Endodermal cell (in vitro differentiated cells): ENCODE measurements around the gene TPTE2. TPM values are rescaled to one million over a fixed set of nuclear protein-coding genes. Genes with fewer than 3 reads are reported as not detected.

Experiments used
- DNase-seq: peaks from one replicate; pipeline ENCODE4 v3.0.0-alpha.2; 2017
- H3K27ac ChIP-seq: 2 replicates; pipeline ENCODE4 v1.5.1; 2013; ENCODE audit warnings: mild to moderate bottlenecking, low read depth, low read length, moderate library complexity
- H3K27me3 ChIP-seq: 2 replicates; pipeline ENCODE4 v1.6.1; 2013; ENCODE audit warnings: mild to moderate bottlenecking, low read length, moderate library complexity; ENCODE audit not compliant: insufficient read depth, control insufficient read depth, poor library complexity, severe bottlenecking
- H3K36me3 ChIP-seq: 2 replicates; pipeline ENCODE4 v1.7.0; 2013; ENCODE audit warnings: mild to moderate bottlenecking, low read length, moderate library complexity; ENCODE audit not compliant: control insufficient read depth, insufficient read depth
- H3K4me1 ChIP-seq: one replicate; pipeline ENCODE4 v1.7.0; 2013; ENCODE audit warnings: low read length; ENCODE audit not compliant: control insufficient read depth, insufficient read depth
- H3K4me3 ChIP-seq: 2 replicates; pipeline ENCODE4 v1.5.1; 2013; ENCODE audit warnings: mild to moderate bottlenecking, low read length, moderate library complexity
- H3K9ac ChIP-seq: 2 replicates; pipeline ENCODE4 v1.6.1; 2013; ENCODE audit warnings: mild to moderate bottlenecking, low read length, moderate library complexity; ENCODE audit not compliant: poor library complexity, severe bottlenecking; ENCODE audit errors: extremely low read depth
- H3K9me3 ChIP-seq: 2 replicates; pipeline ENCODE4 v1.6.1; 2013; ENCODE audit warnings: mild to moderate bottlenecking, low read length, moderate library complexity; ENCODE audit not compliant: control insufficient read depth
- H3K27ac Mint-ChIP-seq: 2 replicates; pipeline ENCODE4 v1.8.0; 2020; ENCODE audit warnings: mixed read lengths
- H3K27me3 Mint-ChIP-seq: 2 replicates; pipeline ENCODE4 v1.8.0; 2021; ENCODE audit warnings: mild to moderate bottlenecking, mixed read lengths; ENCODE audit not compliant: insufficient read depth
- H3K36me3 Mint-ChIP-seq: 2 replicates; pipeline ENCODE4 v1.8.0; 2020; ENCODE audit warnings: low read depth, mixed read lengths
- H3K4me1 Mint-ChIP-seq: 2 replicates; pipeline ENCODE4 v1.8.0; 2020; ENCODE audit warnings: mixed read lengths
- H3K4me3 Mint-ChIP-seq: 2 replicates; pipeline ENCODE4 v1.8.0; 2020; ENCODE audit warnings: mild to moderate bottlenecking, moderate library complexity, mixed read lengths
- H3K9me3 Mint-ChIP-seq: 2 replicates; pipeline ENCODE4 v1.8.0; 2020; ENCODE audit warnings: mild to moderate bottlenecking, mixed read lengths
- CTCF ChIP-seq: fragments of 200-600 bp; sonication (generic); conservative IDR thresholded peaks from 2 replicates; pipeline ENCODE4 v1.5.0; 2021; ENCODE audit warnings: antibody characterized with exemption, mild to moderate bottlenecking
- WGBS, 2 experiments: methylation state at CpG; one replicate each; pipeline versions ENCODE4 v1.1.5 to v1.1.7; 2013; ENCODE audit warnings: missing lambda C conversion rate in 2 of 2, mixed read lengths in 1 of 2; ENCODE audit not compliant: insufficient coverage in 1 of 2, insufficient read length in 1 of 2; 5-methylcytosine and 5-hydroxymethylcytosine counted together
- total RNA-seq, 2 donors: library from RNA; stranded (reverse); fragmentation: NEBNext Ultra II Directional in 1 of 2; extraction: Animal tissue kit (Norgen Biotek cat#: 25700) in 1 of 2; gene quantifications; 2 replicates in 1 of 2; 3 replicates in 1 of 2; pipeline ENCODE4 v1.2.1, GENCODE V29; 2021

The TPTE2 gene
- total RNA-seq, 2 donors from 2014 or later, result not detected

- DNase-seq, result no peak
- Mint-ChIP-seq H3K36me3 (no peaks in the 10 kb centered on the region), H3K4me1 (no peaks in the 10 kb centered on the region), H3K27ac (no peak overlapping the region), H3K4me3 (no peak overlapping the region), H3K27me3 (no peaks in the 10 kb centered on the region), H3K9me3 (peaks cover 51% of the 10 kb centered on the region)
- H3K36me3 ChIP-seq, result no peaks in the 10 kb centered on the region
- no peak for TF ChIP-seq CTCF
- 47 to 86% methylated on average over 1 to 2 of the region's 2 CpGs for whole genome bisulfite sequencing, 2 experiments
- no peak overlapping the region for H3K9ac ChIP-seq
- H3K27ac ChIP-seq, result no peak overlapping the region
- no peaks in the 10 kb centered on the region for H3K4me1 ChIP-seq
- H3K9me3 ChIP-seq, result peaks cover 25% of the 10 kb centered on the region
- H3K4me3 ChIP-seq, result no peak overlapping the region
- no peaks in the 10 kb centered on the region for H3K27me3 ChIP-seq
These were observed 28.0 kb upstream of the TPTE2 start for GRCh38 chr13:19589312-19589711.

GRCh38 chr13:19587635-19588300 lies 26.4 kb upstream of the TPTE2 start:
- Mint-ChIP-seq H3K27ac (no peak overlapping the region), H3K4me3 (no peak overlapping the region), H3K4me1 (no peaks in the 10 kb centered on the region), H3K27me3 (no peaks in the 10 kb centered on the region), H3K9me3 (peaks cover 62% of the 10 kb centered on the region), H3K36me3 (no peaks in the 10 kb centered on the region)
- Histone ChIP-seq H3K27ac (no peak overlapping the region), H3K9me3 (peaks cover 31% of the 10 kb centered on the region), H3K4me3 (no peak overlapping the region), H3K9ac (no peak overlapping the region), H3K4me1 (no peaks in the 10 kb centered on the region), H3K36me3 (no peaks in the 10 kb centered on the region), H3K27me3 (no peaks in the 10 kb centered on the region)
- DNase-seq, result peak; percentile 50
- 84 to 85% methylated on average over 8 to 9 of the region's 9 CpGs for WGBS, 2 experiments
- TF ChIP-seq CTCF, result peak; percentile 69

- Mint-ChIP-seq H3K4me1 (no peaks in the 10 kb centered on the region), H3K27me3 (no peaks in the 10 kb centered on the region), H3K4me3 (no peak overlapping the region), H3K9me3 (peaks cover 65% of the 10 kb centered on the region), H3K27ac (no peak overlapping the region), H3K36me3 (no peaks in the 10 kb centered on the region)
- H3K9ac ChIP-seq, result no peak overlapping the region
- no peaks in the 10 kb centered on the region for H3K27me3 ChIP-seq
- TF ChIP-seq CTCF, result no peak
- H3K4me3 ChIP-seq, result no peak overlapping the region
- H3K27ac ChIP-seq, result no peak overlapping the region
- WGBS, 2 experiments, result 68 to 78% methylated on average over 9 to 17 of the region's 17 CpGs
- H3K9me3 ChIP-seq, result peaks cover 32% of the 10 kb centered on the region
- H3K36me3 ChIP-seq, result no peaks in the 10 kb centered on the region
- no peak for DNase-seq
- no peaks in the 10 kb centered on the region for H3K4me1 ChIP-seq
These were observed 25.7 kb upstream of the TPTE2 start for GRCh38 chr13:19586904-19587634.
